Body of pancreas (tissue), 4 donors: ENCODE results near the gene CNTNAP2.

Source experiments
- CTCF ChIP-seq, 7 experiments: fragments of 450-650 bp in 4 of 7; fragments of 200-600 bp in 3 of 7; sonication (generic) in 3 of 7; IDR thresholded peaks; one replicate each; pipeline ENCODE4 v1.5.1; 2016 to 2019; ENCODE audit warnings: antibody characterized with exemption in 7 of 7
- POLR2A ChIP-seq, 3 donors: fragments of 450-650 bp; IDR thresholded peaks; one replicate each; pipeline ENCODE4 v1.6.1; 2016; ENCODE audit warnings: antibody characterized with exemption in 3 of 3, mild to moderate bottlenecking in 2 of 3

- no peak for TF ChIP-seq CTCF (IDR thresholded peaks at IDR 0.05)
- no peak for TF ChIP-seq POLR2A (IDR thresholded peaks at IDR 0.05)
These were observed 806.2 kb downstream of the CNTNAP2 start for GRCh38 chr7:146922782-146923181.
